ENCODE data around the gene NEB. TPM values are rescaled to one million over a fixed set of nuclear protein-coding genes. Genes with fewer than 3 reads are reported as not detected.
A peak's percentile ranks its signal among the peaks of the same experiment; 100 is the strongest.
"Not testable (repeated sequence)": the region's sequence is repeated elsewhere in the genome, so short reads cannot be mapped to it uniquely, and the experiment has no call there.

The NEB gene
- total RNA-seq, 1 donor from 2014 or later: 1.2 TPM

DNA sequence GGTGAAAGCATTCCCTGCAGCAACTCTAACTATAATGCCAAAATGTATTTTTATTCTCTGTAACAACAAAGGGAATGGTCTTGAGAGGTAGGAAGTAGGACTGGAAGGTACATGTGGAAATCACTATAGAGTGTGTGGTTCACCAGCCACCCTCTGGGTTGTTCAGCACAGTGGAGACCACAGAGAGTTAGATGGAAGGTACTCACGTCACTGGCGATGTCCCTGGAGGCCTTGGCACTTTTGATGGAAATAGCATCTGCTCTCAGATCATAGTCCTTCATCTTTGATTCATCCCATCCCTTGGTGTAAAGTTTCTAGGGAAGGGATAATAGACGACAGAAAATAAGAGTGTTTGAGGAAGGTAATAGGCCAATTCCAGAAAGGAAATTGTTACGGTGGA lies 124.0 kb downstream of the NEB start:
- DNase-seq: no peak

DNA sequence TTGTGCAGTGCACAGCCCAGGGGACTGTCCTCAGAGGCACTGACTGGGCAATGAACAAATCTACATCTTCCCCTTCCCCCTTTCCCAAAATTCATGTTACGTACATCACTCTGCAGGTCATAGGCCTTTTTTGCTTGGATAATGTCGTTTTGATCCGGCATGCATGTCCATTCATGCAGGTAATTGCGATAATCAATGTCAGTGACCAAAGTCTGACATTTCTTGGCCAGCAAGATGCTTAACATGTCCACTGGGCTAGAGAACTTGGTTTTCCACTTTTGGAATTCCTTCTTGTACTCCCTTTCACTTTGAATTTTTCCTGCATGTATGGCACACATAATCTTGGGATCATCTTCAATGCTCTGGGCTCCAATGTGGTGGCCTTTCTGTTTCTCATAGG lies 124.6 kb downstream of the NEB start:
- DNase-seq: no peak

DNA sequence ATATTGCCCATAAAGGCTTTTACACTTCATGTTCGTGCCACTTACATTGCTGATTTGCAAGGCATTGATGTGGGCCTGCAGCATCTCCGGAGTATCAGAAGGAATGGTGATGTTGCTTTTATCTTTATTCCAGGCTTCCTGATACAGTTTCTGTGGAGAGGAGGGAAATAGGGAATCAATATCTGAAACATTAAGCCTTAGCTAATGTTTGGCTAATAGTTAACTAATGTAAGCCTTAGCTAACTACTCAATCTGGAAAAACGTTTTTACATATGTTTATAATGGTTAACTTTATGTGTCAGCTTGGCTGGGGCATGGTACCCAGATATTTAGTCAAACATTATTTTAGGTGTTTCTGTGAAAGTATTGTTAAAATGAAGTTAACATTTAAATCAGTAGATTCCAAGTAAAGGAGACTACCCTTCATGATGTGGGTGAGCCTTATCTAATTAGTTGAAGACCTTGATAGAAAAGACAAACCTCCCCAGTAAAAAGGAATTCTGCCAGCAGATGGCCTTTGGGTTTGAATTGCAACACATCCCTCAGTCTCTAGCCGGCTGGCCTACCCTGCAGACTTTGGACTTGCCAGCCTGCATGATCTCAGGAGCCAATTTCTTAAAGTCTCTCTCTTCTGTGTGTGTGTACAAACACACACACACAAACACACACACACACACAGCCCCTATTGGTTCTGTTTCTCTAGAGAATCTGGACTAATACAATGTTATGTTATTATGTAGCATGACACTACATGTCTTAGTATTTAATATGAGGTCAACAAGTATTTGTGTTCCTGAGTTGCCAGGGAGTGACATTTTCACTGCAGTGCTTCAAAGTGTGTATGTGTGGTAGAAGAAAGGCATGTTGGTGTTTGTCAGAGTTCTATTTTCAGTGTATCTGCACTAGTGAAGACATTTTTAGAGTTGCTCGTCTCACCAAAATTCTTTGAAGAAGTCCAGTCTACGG lies 126.5 kb downstream of the NEB start:
- DNase-seq: not testable (repeated sequence)

DNA sequence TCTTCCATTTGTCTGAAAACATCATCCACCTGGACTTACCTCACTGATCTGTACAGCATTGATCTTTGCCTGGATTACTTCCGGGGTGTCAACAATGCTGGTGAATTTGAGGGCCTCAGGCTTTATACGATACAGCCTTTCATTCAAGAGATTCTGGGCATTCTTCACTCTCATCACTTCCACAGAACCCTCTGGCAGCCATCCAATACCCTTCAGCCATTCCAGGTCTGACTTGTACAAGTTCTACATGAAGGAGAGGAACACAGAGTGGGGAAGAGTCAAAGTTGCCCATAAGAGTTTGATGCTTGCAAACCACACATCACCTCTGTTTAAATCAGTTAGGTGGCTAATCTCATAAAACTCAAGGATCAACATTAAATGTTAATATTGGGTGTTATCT lies 130.7 kb downstream of the NEB start:
- not testable (repeated sequence) for DNase-seq

DNA sequence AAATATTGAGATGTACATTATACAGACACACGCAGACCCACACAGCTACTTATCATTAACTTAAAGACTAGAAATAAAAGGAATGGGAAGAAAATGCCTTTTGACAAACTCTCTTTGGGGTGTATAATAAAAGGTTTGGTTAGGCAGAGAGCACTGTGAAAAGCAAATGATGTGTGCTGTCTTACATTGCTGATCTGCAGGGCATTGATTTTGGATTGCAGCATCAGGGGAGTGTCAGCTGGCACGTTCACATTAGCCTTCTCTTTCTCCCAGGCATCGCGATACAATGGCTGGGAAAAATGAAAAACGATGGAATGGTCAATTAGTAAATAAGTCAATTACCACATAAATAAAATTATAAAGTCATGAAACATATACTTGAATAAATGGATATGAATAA lies 131.9 kb downstream of the NEB start:
- not testable (repeated sequence) for DNase-seq

DNA sequence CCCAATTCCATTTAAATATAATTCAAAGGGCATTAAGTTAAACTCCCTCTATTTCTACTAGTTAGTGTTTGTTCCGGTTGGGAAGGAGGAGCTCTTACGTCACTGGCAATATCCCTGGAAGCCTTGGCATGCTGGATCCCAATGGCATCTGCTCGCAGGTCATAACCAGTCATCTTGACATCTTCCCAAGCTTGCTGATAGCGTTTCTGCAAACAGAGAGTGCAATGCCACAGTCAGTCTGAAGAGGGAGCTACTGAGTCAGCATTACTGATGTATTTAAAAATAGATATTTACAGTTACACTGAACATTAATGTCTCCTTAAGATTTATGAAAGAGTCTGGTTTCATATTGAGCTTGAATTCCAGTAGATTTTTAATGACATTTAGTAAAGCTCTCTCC lies 132.5 kb downstream of the NEB start:
- DNase-seq: not testable (repeated sequence)

DNA sequence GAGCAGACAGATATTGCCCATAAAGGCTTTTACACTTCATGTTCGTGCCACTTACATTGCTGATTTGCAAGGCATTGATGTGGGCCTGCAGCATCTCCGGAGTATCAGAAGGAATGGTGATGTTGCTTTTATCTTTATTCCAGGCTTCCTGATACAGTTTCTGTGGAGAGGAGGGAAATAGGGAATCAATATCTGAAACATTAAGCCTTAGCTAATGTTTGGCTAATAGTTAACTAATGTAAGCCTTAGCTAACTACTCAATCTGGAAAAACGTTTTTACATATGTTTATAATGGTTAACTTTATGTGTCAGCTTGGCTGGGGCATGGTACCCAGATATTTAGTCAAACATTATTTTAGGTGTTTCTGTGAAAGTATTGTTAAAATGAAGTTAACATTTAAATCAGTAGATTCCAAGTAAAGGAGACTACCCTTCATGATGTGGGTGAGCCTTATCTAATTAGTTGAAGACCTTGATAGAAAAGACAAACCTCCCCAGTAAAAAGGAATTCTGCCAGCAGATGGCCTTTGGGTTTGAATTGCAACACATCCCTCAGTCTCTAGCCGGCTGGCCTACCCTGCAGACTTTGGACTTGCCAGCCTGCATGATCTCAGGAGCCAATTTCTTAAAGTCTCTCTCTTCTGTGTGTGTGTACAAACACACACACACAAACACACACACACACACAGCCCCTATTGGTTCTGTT lies 137.2 kb downstream of the NEB start:
- not testable (repeated sequence) for DNase-seq

DNA sequence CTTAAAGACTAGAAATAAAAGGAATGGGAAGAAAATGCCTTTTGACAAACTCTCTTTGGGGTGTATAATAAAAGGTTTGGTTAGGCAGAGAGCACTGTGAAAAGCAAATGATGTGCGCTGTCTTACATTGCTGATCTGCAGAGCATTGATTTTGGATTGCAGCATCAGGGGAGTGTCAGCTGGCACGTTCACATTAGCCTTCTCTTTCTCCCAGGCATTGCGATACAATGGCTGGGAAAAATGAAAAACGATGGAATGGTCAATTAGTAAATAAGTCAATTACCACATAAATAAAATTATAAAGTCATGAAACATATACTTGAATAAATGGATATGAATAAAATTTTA lies 142.4 kb downstream of the NEB start:
- not testable (repeated sequence) for DNase-seq

DNA sequence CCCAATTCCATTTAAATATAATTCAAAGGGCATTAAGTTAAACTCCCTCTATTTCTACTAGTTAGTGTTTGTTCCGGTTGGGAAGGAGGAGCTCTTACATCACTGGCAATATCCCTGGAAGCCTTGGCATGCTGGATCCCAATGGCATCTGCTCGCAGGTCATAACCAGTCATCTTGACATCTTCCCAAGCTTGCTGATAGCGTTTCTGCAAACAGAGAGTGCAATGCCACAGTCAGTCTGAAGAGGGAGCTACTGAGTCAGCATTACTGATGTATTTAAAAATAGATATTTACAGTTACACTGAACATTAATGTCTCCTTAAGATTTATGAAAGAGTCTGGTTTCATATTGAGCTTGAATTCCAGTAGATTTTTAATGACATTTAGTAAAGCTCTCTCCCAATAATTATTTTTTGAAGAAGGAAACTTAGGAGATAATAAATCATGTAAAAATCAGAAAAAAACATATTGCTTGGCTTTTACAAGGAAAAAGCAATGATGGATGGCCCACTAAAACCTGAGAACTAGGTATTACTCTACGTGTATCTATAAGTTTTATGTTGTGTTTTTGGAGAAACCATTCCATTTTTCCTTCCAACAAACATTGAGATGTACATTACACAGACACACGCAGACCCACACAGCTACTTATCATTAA lies 142.9 kb downstream of the NEB start:
- DNase-seq: not testable (repeated sequence)

DNA sequence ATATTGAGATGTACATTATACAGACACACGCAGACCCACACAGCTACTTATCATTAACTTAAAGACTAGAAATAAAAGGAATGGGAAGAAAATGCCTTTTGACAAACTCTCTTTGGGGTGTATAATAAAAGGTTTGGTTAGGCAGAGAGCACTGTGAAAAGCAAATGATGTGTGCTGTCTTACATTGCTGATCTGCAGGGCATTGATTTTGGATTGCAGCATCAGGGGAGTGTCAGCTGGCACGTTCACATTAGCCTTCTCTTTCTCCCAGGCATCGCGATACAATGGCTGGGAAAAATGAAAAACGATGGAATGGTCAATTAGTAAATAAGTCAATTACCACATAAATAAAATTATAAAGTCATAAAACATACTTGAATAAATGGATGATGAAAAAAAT lies 153.0 kb downstream of the NEB start:
- DNase-seq: not testable (repeated sequence)

DNA sequence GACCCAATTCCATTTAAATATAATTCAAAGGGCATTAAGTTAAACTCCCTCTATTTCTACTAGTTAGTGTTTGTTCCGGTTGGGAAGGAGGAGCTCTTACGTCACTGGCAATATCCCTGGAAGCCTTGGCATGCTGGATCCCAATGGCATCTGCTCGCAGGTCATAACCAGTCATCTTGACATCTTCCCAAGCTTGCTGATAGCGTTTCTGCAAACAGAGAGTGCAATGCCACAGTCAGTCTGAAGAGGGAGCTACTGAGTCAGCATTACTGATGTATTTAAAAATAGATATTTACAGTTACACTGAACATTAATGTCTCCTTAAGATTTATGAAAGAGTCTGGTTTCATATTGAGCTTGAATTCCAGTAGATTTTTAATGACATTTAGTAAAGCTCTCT lies 153.6 kb downstream of the NEB start:
- not testable (repeated sequence) for DNase-seq

DNA sequence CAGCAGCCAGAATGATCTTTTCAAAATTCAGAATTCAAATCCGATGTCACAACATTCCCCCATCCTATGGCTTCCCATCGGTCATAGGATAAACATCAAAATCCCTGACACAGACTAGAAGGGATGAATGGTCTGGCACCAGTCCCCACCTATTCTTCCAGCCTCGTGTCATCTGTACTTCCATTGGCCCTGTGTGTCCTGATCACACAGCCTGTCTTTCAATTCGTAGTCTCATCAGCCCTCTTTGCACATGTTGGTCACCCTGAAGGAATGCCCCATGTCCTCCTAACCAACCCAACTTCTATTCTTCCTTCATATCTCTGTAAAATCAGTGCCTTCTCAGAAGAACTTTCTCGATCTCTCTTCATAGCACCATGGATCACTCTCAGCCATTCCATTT lies 157.2 kb downstream of the NEB start:
- no peak for DNase-seq

DNA sequence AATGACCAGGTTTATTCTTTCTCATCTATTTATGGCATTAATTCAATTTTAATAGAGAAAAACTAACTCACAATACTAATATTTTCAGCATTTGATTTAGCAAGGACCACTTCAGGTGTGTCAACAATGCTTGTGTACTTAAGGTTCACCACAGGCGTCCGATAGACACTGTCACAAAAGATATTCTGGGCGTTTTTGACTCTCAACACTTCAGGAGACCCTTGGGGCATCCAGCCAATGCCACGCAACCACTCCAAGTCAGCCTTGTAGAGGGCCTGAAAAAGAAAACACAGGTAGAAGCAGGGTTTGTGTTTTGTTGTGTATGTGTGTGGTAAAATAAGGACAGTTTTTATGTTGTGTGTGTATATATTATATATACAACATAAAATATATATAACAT lies 158.2 kb downstream of the NEB start:
- DNase-seq: no peak

DNA sequence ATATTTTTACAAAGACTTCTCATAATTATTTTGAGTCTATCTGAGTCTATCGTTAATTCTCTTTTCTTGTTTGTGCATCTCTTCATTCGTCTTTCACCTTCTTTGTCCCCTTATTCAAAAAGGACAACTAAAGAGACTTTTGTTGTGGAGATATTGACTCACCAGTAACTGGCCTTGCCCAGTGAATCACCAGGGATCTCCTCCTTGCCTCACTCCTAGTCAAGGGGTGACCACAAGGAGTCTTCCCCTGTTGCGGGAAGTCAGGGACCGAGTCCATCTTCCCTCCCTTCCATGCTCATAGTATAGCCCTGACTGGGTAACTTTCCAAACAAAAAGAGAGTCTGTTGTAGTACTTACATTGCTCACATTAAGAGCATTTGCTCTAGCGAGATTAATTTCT lies 158.9 kb downstream of the NEB start:
- DNase-seq: no peak

DNA sequence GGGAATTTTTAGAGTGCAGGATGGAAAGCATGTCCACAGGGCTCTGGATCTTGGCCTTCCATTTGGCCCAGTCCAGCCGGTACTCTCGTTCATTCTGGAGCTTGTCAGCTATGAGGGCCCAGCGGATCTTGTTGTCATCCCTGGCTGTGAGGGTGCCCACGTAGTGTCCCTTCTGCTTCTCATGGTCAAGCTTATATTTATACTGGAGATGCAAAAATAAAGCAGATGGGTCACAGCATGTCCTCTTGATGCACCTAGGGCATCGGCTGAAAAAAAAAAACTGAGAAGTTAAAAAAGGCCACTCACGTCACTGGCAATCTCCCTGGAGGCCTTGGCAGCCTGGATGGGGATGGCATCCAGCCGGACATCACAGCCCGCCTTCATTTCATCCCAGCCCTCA lies 164.1 kb downstream of the NEB start:
- DNase-seq: no peak

DNA sequence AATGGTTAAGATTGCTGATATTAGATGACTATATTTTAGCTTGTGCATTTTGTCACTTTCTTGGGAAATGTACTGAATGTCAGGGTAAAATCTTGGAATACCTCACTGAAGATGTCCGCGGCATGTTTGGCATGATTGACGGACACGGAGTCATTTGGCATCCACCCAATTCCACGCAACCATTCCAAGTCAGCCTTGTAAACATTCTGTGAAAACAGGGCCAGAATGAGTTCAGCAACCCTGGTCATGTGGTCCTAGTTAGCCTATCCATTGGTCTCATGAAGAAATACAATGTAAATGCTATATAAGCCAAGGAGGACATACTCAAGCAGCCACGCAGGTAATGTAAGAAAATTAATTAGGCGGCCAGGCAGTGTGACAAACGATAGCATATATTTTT lies 165.1 kb downstream of the NEB start:
- DNase-seq: no peak

DNA sequence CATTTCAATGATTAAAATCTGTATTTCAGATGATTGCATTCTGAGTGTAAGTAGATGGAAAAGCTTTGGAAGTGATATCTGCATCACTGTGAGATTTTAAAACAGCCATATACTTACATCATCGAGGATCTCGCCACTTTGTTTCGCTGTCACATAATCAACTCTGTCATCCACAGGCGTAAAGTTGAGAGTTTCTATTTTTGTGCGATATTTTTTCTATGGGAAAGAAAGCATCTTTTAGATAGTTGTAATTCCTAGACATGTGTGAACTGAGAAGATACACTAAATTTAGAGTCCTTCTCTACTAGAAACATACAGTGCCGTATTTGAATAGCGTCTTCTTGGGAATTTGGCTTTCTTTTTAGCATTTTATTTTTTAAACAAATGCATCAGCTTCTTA lies 165.8 kb downstream of the NEB start:
- no peak for DNase-seq

DNA sequence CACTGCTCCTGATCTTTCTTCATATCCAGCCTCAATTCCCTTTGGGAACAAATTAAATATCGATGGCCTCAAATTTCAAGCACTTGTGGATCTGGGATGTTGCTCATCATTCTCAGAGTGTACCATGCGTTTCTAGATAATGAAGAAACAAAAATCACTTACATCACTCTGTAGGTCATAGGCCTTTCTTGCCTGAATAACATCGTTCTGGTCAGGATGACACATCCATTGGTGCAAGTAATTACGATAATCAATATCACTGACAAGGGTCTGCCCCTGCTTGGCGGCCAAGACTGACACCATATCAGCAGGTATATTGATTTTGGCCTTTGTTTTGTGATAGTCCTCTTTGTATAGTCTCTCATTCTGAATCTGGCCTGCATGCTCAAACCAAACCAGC lies 167.3 kb downstream of the NEB start:
- DNase-seq: no peak

DNA sequence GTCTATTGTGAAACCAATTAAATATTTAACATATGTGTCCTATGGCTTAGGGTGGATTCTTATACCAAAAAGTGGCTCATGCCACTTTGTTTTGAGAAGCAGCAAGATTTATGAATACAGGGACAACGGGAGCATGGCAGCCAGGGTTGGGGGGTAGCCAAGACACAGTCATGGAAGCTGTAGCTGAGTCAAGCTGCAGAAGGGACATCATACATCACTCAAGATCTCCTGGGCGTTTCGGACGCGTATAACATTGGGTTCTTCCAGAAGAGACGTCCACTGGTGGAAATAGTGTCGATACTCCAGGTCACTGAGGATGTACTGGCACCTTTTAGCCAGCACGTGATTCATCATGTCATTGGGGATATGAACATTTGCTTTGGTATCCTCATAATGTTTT lies 171.9 kb downstream of the NEB start:
- no peak for DNase-seq

DNA sequence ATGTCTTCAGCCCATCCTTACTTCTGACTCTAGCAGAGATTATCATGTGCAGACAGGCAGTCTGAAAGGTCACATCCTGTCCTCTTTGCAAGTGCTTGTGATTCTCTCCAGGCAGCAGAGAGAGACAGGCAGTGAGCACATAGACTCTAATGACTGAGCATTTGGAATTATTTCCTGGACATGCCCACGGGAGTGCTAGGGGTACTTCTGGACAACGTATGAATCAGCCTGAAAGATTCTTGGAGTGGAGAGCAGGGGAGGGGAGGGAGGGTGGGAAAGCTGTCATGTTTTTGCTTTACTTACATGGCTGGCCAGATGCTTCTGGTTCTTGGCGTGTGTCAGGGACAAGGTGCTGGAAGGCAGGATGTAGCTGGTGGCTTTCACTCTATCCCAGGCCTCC lies 174.0 kb downstream of the NEB start:
- peak; percentile 31 for DNase-seq

DNA sequence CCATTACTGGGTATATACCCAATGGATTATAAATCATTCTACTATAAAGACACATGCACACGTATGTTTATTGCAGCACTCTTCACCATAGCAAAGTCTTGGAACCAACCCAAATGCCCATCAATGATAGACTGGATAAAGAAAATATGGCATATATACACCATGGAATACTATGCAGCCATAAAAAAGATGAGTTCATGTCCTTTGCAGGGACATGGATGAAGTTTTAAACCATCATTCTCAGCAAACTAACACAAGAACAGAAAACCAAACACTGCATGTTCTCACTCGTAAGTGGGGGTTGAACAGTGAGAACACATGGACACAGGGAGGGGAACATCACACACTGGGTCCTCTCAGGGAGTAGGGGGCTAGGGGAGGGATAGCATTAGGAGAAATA lies 174.8 kb downstream of the NEB start:
- DNase-seq: not testable (repeated sequence)

DNA sequence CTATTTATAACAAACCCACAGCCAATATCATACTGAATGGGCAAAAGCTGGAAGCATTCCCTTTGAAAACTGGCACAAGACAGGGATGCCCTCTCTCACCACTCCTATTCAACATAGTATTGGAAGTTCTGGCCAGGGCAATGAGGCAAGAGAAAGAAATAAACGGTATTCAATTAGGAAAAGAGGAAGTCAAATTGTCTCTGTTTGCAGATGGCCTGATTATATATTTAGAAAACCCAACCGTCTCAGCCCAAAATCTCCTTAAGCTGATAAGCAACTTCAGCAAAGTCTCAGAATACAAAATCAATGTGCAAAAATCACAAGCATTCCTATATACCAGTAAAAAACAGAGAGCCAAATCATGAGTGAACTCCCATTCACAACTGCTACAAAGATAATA lies 176.4 kb downstream of the NEB start:
- not testable (repeated sequence) for DNase-seq

DNA sequence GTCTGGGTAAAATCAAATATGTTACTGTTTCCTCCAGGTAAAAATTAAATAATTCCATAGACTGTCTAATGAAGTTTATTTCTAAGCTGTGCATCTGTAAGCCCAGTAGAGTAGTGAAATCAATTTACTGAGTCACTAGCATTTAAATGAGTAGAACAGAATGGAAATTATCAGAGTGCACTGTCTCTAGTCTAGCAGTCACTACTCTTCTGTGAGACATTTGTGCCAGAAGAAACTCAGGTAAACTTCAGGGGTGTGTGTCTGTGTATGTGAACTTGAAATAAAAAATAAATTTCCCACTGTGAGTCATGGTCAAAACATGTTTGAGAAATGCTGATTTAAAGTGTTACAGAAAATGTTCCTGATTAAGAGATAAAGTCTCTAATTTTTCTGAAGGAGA lies 178.2 kb downstream of the NEB start:
- no peak for DNase-seq

DNA sequence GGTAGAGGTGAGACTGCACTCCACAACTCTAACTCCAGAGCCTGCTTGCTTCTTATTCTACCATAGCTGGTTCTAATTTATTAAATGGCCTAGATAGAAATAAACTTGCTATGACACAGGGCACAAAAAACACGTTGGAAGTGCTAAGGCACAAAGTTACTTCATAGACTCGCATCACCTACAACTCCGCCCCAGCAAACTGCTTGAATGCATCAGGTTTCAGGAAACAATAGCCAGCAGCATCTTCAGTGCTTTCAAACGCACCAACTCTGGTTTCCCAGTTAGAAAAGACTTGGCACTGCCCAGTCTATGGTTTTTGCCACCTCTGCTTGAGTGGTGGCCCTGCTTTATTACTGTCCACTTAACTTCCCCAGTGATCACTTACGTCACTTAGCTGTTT lies 182.0 kb downstream of the NEB start:
- DNase-seq: no peak

All from dermis blood vessel endothelial cell (primary cell).